HG02884 (cell line): ENCODE results near the gene SH2D3A.
"Not testable (repeated sequence)": the region's sequence is repeated elsewhere in the genome, so short reads cannot be mapped to it uniquely, and the experiment has no call there.

Experiments
- ATAC-seq: cut with Tn5 transposase; IDR thresholded peaks from one replicate; pipeline ENCODE4 v1.9.1; 2021; ENCODE audit warnings: mild to moderate bottlenecking, moderate library complexity; ENCODE audit not compliant: unreplicated experiment

SH2D3A gene

GRCh38 chr19:6767357-6768235, at the start of gene SH2D3A:
Gene SH2D3A (minus strand): TSS chr19:6767435. CDS start chr19:6763748, 3,687 bp downstream.
- ATAC-seq = peak; percentile 51

- no peak for ATAC-seq
These were observed 46.4 kb upstream of the SH2D3A start for GRCh38 chr19:6813659-6814058.

- ATAC-seq = no peak
These were observed 45.4 kb upstream of the SH2D3A start for GRCh38 chr19:6812612-6813011.

- no peak for ATAC-seq
These were observed 44.7 kb upstream of the SH2D3A start for GRCh38 chr19:6811906-6812305.

- ATAC-seq = no peak
These were observed 44.1 kb upstream of the SH2D3A start for GRCh38 chr19:6811378-6811777.

- no peak for ATAC-seq
These were observed 42.0 kb upstream of the SH2D3A start for GRCh38 chr19:6809262-6809661.

GRCh38 chr19:6808494-6808893, 41.3 kb upstream of the SH2D3A start:
- ATAC-seq = no peak

GRCh38 chr19:6807291-6807690, 40.1 kb upstream of the SH2D3A start:
- no peak for ATAC-seq

GRCh38 chr19:6806488-6806887, 39.3 kb upstream of the SH2D3A start:
- no peak for ATAC-seq

GRCh38 chr19:6803036-6803404, 35.8 kb upstream of the SH2D3A start:
- no peak for ATAC-seq

GRCh38 chr19:6802336-6803035, 35.3 kb upstream of the SH2D3A start:
- ATAC-seq = no peak

- no peak for ATAC-seq
These were observed 34.4 kb upstream of the SH2D3A start for GRCh38 chr19:6801485-6802086.

- ATAC-seq = no peak
These were observed 33.8 kb upstream of the SH2D3A start for GRCh38 chr19:6800991-6801484.

- ATAC-seq = not testable (repeated sequence)
These were observed 33.0 kb upstream of the SH2D3A start for GRCh38 chr19:6800160-6800790.

GRCh38 chr19:6797646-6798045, 30.4 kb upstream of the SH2D3A start:
- no peak for ATAC-seq

- no peak for ATAC-seq
These were observed 29.0 kb upstream of the SH2D3A start for GRCh38 chr19:6796278-6796677.

GRCh38 chr19:6794686-6795431, 27.6 kb upstream of the SH2D3A start:
- no peak for ATAC-seq

- ATAC-seq = no peak
These were observed 26.7 kb upstream of the SH2D3A start for GRCh38 chr19:6793973-6794372.

GRCh38 chr19:6793411-6793810, 26.2 kb upstream of the SH2D3A start:
- no peak for ATAC-seq

GRCh38 chr19:6791237-6791636, 24.0 kb upstream of the SH2D3A start:
- ATAC-seq = no peak
